ENCODE data around the gene UROC1.

UROC1 gene

GRCh38 chr3:126467611-126467955, 50.0 kb downstream of the UROC1 start:
- TF ChIP-seq ZFX (IDR thresholded peaks at IDR 0.05; ENCODE audit: borderline replicate concordance) = no peak
- no peak for TF ChIP-seq CTCF (IDR thresholded peaks at IDR 0.05)
- H3K27ac ChIP-seq = no peak overlapping the region

- H3K27ac ChIP-seq = no peak overlapping the region
- TF ChIP-seq ZFX (IDR thresholded peaks at IDR 0.05; ENCODE audit: borderline replicate concordance) (no peak), CTCF (IDR thresholded peaks at IDR 0.05) (no peak)
These were observed 50.5 kb downstream of the UROC1 start for GRCh38 chr3:126466886-126467610.

GRCh38 chr3:126465928-126466544, 51.5 kb downstream of the UROC1 start:
- TF ChIP-seq ZFX (IDR thresholded peaks at IDR 0.05; ENCODE audit: borderline replicate concordance) (no peak), CTCF (IDR thresholded peaks at IDR 0.05) (no peak)

GRCh38 chr3:126464997-126465396, 52.6 kb downstream of the UROC1 start:
- no peak for TF ChIP-seq ZFX (IDR thresholded peaks at IDR 0.05; ENCODE audit: borderline replicate concordance)
- TF ChIP-seq CTCF (IDR thresholded peaks at IDR 0.05) = no peak

More at GRCh38 chr3:126465928-126466544, 51.5 kb downstream of the UROC1 start:
- no peak overlapping the region for H3K27ac ChIP-seq

GRCh38 chr3:126464494-126464893, 53.1 kb downstream of the UROC1 start:
- TF ChIP-seq CTCF (IDR thresholded peaks at IDR 0.05) (no peak), ZFX (IDR thresholded peaks at IDR 0.05; ENCODE audit: borderline replicate concordance) (no peak)
- no peak overlapping the region for H3K27ac ChIP-seq

More at GRCh38 chr3:126464997-126465396, 52.6 kb downstream of the UROC1 start:
- no peak overlapping the region for H3K27ac ChIP-seq

- H3K27ac ChIP-seq = no peak overlapping the region
These were observed 53.5 kb downstream of the UROC1 start for GRCh38 chr3:126464093-126464492.

More at GRCh38 chr3:126464093-126464492, 53.5 kb downstream of the UROC1 start:
- TF ChIP-seq CTCF (IDR thresholded peaks at IDR 0.05) (no peak), ZFX (IDR thresholded peaks at IDR 0.05; ENCODE audit: borderline replicate concordance) (no peak)

All from 22Rv1 (cell line).